Measurements from ENCODE around the gene TAGLN.

TAGLN gene

DNA sequence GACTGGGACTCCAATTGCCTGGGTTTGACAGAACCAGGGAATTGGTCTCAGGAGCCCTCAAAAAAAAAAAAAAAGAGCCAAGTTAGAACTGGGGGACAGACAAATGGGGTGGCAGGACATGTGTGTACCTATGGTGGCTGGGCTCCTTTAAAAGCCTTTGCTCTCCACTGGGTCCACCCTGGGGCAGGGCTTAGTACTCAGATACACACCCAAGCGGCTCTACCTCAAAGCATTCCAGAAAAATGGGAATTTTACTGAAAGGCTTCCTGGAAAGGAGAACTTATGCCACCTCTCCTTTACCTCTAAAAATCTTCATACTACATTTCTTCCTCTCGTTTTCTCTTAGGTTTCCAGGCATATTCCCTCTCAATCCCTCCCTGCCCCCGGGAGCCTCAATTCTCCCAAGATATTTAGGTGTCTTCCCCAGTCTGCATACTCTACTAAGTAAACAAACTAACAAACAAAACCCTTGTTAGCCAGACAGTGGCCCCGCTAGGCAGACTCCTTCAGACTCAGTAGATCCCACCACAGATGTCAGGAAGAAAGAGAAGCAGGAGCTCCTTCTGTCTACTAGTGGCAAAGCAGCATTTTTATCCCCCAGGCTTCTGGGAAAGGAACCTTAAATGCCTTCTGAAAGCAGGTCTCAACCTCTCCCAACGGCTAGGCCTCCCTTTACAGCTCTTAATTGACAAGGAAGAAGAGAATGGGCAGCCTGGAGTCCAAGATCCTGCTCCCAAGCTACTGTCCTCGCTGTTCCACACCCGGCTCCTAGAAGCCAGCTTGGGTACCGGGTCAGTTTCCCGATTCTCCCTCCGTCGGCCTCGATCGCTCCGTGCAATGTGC, 32.0 kb downstream of the TAGLN start:
- Histone ChIP-seq H3K27ac (ENCODE audit: low read depth, low read length) (peak overlapping the region; percentile 95), H3K27me3 (ENCODE audit: control insufficient read depth in 1 of 2, insufficient read depth in 2 of 2, low read length in 2 of 2) (no peaks in the 10 kb centered on the region), H3K36me3 (ENCODE audit: control insufficient read depth in 1 of 2, insufficient read depth in 2 of 2, low read length in 2 of 2) (peaks cover 18 to 40% of the 10 kb centered on the region in 2 donors), H3K4me1 (ENCODE audit: control insufficient read depth in 1 of 2, insufficient read depth in 2 of 2, low read length in 2 of 2) (peaks cover 25 to 27% of the 10 kb centered on the region in 2 donors), H3K9ac (ENCODE audit: low read depth in 1 of 2, low read length in 2 of 2) (peak overlapping the region; percentile 84 to 93), H3K9me3 (ENCODE audit: control insufficient read depth in 1 of 2, low read length in 2 of 2) (no peaks in the 10 kb centered on the region), H3K4me3 (ENCODE audit: low read depth in 1 of 2, low read length in 2 of 2) (peak overlapping the region; percentile 93 to 94)

DNA sequence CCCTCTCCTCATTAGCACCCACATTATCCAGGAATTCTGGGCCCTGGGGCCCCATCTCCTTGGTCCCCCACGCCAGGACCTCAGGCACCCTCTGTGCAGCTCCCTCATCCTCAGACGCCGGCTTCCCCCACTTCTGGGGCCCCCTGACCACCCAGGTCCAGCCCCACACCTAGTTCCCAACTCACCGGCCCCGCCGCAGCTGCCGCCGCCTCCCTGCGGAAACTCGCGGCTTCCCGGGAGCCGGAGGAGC, 32.6 kb downstream of the TAGLN start, which contains the start of gene PCSK7:
Gene PCSK7 (minus strand): TSS at position 232 of the 250 bp plus-strand sequence. CDS start 2,229 bp downstream, outside the sequence.
- Histone ChIP-seq H3K4me3 (ENCODE audit: low read depth in 1 of 2, low read length in 2 of 2) (peak within 1 kb of the TSS; percentile 93 to 94), H3K27ac (ENCODE audit: low read depth, low read length) (peak within 1 kb of the TSS; percentile 95), H3K36me3 (ENCODE audit: control insufficient read depth in 1 of 2, insufficient read depth in 2 of 2, low read length in 2 of 2) (peaks cover 18 to 38% of the 10 kb centered on the region in 2 donors), H3K9ac (ENCODE audit: low read depth in 1 of 2, low read length in 2 of 2) (peak within 1 kb of the TSS; percentile 84 to 93), H3K27me3 (ENCODE audit: control insufficient read depth in 1 of 2, insufficient read depth in 2 of 2, low read length in 2 of 2) (no peaks in the 10 kb centered on the region), H3K4me1 (ENCODE audit: control insufficient read depth in 1 of 2, insufficient read depth in 2 of 2, low read length in 2 of 2) (peaks cover 25 to 26% of the 10 kb centered on the region in 2 donors), H3K9me3 (ENCODE audit: control insufficient read depth in 1 of 2, low read length in 2 of 2) (no peaks in the 10 kb centered on the region)

DNA sequence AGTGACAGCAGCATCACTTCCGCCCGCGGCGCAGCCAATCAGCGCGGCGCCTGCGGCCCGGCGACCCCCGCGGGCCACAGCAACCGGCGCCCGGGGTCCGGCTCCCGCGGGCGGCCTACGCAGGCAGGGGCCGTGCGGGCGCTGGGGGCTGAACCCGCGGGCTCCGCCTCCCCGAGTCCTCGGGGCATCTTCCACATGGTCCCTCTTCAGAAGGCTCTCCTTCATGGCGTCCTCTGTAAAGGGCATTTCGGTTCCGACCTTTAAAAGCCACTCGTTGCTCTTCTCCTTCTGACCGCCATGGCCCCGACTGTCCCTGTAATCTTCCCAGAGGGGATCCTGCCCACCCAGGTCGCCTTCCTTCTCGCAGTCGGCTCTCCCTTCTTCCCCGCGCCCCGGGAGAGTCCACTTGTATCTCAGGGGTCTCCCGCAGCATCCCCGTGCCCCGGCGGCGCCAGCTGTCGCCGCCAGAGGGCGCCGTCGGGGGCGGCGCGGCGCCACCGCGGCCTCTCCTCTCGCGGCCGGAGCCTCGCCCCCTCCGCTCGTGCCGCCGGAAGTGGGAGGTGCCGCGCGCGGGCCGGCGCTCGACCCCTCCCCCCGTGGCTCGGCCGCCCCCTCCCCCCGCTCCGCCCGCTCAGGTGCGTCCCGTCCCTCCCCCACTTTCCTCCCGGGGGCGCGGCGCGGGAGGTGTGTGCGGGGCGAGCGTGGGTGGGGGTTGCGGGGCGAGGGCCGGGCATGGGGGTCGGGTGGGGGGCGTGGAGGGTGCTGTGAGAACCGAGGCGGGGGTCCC, 33.1 kb downstream of the TAGLN start, which contains the start of gene RNF214:
Gene RNF214 (plus strand): TSS at position 580 of the 787 bp plus-strand sequence. CDS start 1,602 bp downstream, outside the sequence.
- peak within 1 kb of the TSS; percentile 93 to 94 for H3K4me3 ChIP-seq (ENCODE audit: low read depth in 1 of 2, low read length in 2 of 2)
- H3K36me3 ChIP-seq (ENCODE audit: control insufficient read depth in 1 of 2, insufficient read depth in 2 of 2, low read length in 2 of 2) = peaks cover 18 to 34% of the 10 kb centered on the region in 2 donors
- H3K9me3 ChIP-seq (ENCODE audit: control insufficient read depth in 1 of 2, low read length in 2 of 2) = no peaks in the 10 kb centered on the region
- H3K27me3 ChIP-seq (ENCODE audit: control insufficient read depth in 1 of 2, insufficient read depth in 2 of 2, low read length in 2 of 2) = no peaks in the 10 kb centered on the region
- H3K4me1 ChIP-seq (ENCODE audit: control insufficient read depth in 1 of 2, insufficient read depth in 2 of 2, low read length in 2 of 2) = peaks cover 25 to 26% of the 10 kb centered on the region in 2 donors
- peak within 1 kb of the TSS; percentile 95 for H3K27ac ChIP-seq (ENCODE audit: low read depth, low read length)
- peak within 1 kb of the TSS; percentile 84 to 93 for H3K9ac ChIP-seq (ENCODE audit: low read depth in 1 of 2, low read length in 2 of 2)

DNA sequence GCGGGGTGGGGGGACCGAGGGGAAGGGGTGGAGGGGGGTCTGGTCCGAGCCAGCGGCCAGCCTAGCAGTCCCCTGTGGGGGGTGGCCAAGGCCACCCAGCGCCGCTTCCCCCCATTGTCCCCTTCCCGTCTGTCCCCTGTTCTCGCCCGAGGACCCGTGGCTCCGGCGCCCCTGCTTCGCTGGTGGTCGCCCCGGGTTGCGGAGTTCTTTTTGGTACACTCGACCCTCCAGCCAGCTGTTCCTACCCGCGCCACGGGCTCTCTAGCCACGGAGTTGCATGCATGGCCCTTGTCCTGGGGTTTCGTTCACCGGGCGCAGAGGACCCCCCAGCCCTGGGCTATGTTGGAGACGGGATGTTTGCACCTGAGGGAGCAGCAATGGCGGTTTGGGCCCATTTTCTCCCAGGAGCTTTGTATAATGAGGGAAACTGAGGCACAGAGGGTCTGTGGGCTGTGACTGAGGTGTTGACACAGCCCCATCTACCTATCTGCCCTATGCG, 33.8 kb downstream of the TAGLN start:
- Histone ChIP-seq H3K4me1 (ENCODE audit: control insufficient read depth in 1 of 2, insufficient read depth in 2 of 2, low read length in 2 of 2) (peaks cover 25 to 26% of the 10 kb centered on the region in 2 donors), H3K36me3 (ENCODE audit: control insufficient read depth in 1 of 2, insufficient read depth in 2 of 2, low read length in 2 of 2) (peaks cover 14 to 27% of the 10 kb centered on the region in 2 donors), H3K9ac (ENCODE audit: low read depth in 1 of 2, low read length in 2 of 2) (peak overlapping the region; percentile 68 to 71), H3K4me3 (ENCODE audit: low read depth in 1 of 2, low read length in 2 of 2) (peak overlapping the region; percentile 80 to 82), H3K27me3 (ENCODE audit: control insufficient read depth in 1 of 2, insufficient read depth in 2 of 2, low read length in 2 of 2) (no peaks in the 10 kb centered on the region), H3K9me3 (ENCODE audit: control insufficient read depth in 1 of 2, low read length in 2 of 2) (no peaks in the 10 kb centered on the region), H3K27ac (ENCODE audit: low read depth, low read length) (peak overlapping the region; percentile 48)

DNA sequence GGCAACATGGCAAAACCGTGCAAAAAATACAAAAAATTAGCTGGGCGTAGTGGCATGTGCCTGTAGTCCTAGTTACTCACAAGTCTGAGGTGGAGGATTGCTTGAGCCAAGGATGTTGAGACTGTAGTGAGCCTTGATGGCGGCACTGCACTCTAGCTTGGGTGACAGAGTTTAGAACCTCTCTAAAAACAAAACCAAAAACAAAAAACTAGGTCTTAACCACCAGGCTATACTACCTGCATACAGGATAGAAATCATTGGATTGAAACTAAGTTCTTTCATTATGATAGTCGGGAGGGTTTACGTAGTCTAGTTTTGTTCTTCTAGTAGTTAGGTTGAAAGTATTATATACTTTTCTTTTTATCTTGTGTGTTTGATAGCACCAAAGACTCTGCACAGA, 39.1 kb downstream of the TAGLN start:
- H3K27me3 ChIP-seq (ENCODE audit: control insufficient read depth in 1 of 2, insufficient read depth in 2 of 2, low read length in 2 of 2) = no peaks in the 10 kb centered on the region
- H3K4me3 ChIP-seq (ENCODE audit: low read depth in 1 of 2, low read length in 2 of 2) = no peak overlapping the region
- H3K4me1 ChIP-seq (ENCODE audit: control insufficient read depth in 1 of 2, insufficient read depth in 2 of 2, low read length in 2 of 2) = peaks cover 3 to 5% of the 10 kb centered on the region in 2 donors
- no peak overlapping the region for H3K9ac ChIP-seq (ENCODE audit: low read depth in 1 of 2, low read length in 2 of 2)
- H3K27ac ChIP-seq (ENCODE audit: low read depth, low read length) = no peak overlapping the region
- H3K36me3 ChIP-seq (ENCODE audit: control insufficient read depth in 1 of 2, insufficient read depth in 2 of 2, low read length in 2 of 2) = peaks cover 12 to 20% of the 10 kb centered on the region in 2 donors
- no peaks in the 10 kb centered on the region for H3K9me3 ChIP-seq (ENCODE audit: control insufficient read depth in 1 of 2, low read length in 2 of 2)

DNA sequence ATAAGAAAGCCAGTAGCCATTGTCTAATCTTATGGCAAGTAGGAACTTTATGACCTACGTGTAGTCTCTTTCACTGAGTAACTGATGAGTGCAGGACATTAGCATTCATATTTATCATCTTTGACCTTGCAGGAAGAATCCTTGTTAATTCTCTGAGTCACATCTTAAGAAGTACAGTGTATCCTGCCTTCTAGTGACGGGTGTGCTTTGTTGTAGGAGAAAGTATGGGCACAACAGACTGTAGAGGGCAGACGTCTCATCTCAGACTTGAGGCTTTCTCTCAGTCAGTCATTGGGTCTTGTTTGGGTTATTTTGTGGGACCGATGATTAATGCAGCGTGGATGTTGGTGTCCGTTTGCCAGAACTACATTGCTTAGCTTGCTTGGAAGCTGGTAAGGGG, 40.1 kb downstream of the TAGLN start:
- no peaks in the 10 kb centered on the region for H3K4me1 ChIP-seq (ENCODE audit: control insufficient read depth in 1 of 2, insufficient read depth in 2 of 2, low read length in 2 of 2)
- H3K9ac ChIP-seq (ENCODE audit: low read depth in 1 of 2, low read length in 2 of 2) = no peak overlapping the region
- H3K9me3 ChIP-seq (ENCODE audit: control insufficient read depth in 1 of 2, low read length in 2 of 2) = no peaks in the 10 kb centered on the region
- no peaks in the 10 kb centered on the region for H3K27me3 ChIP-seq (ENCODE audit: control insufficient read depth in 1 of 2, insufficient read depth in 2 of 2, low read length in 2 of 2)
- H3K36me3 ChIP-seq (ENCODE audit: control insufficient read depth in 1 of 2, insufficient read depth in 2 of 2, low read length in 2 of 2) = peaks cover 12 to 27% of the 10 kb centered on the region in 2 donors
- H3K27ac ChIP-seq (ENCODE audit: low read depth, low read length) = no peak overlapping the region
- no peak overlapping the region for H3K4me3 ChIP-seq (ENCODE audit: low read depth in 1 of 2, low read length in 2 of 2)

DNA sequence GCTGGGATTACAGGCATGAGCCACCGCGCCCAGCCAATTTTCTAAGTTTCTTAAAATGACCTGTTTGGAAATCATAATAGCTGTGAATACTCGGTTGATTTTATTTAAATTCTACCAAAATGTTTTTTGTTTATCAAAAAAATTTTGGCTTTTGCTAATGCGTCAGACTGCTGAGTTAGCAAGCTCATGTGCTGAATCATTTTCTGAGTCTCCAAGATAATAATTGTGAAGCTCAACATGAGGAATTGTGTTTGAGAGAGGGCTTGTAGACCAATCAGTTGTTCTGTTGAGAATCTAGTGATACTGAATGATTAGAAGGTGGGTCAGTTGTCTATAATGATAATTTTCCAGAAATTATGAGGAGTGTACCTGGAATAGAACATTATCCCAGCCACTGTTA, 49.2 kb downstream of the TAGLN start:
- Histone ChIP-seq H3K9me3 (ENCODE audit: control insufficient read depth in 1 of 2, low read length in 2 of 2) (no peaks in the 10 kb centered on the region), H3K27ac (ENCODE audit: low read depth, low read length) (no peak overlapping the region), H3K9ac (ENCODE audit: low read depth in 1 of 2, low read length in 2 of 2) (no peak overlapping the region), H3K4me3 (ENCODE audit: low read depth in 1 of 2, low read length in 2 of 2) (no peak overlapping the region), H3K27me3 (ENCODE audit: control insufficient read depth in 1 of 2, insufficient read depth in 2 of 2, low read length in 2 of 2) (no peaks in the 10 kb centered on the region), H3K4me1 (ENCODE audit: control insufficient read depth in 1 of 2, insufficient read depth in 2 of 2, low read length in 2 of 2) (no peaks in the 10 kb centered on the region), H3K36me3 (ENCODE audit: control insufficient read depth in 1 of 2, insufficient read depth in 2 of 2, low read length in 2 of 2) (peaks cover 10 to 49% of the 10 kb centered on the region in 2 donors)

DNA sequence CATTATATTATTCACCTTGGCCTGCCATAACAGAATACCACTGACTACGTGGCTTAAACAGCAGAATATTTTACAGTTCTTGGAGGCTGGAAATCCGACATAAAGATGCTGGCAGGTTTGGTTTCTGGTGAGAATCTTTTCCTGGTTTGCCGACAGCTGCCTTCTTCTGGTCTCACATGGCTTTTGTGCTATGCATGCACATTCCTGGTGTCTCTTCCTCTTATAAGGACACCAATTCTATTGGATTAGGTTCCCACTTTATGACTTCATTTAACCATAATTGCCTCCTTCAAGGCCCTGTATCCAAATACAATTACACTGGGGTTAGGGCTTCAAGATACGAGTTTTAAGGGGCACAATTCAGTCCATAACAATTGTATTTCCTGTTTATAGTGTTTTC, 50.4 kb downstream of the TAGLN start:
- H3K4me3 ChIP-seq (ENCODE audit: low read depth in 1 of 2, low read length in 2 of 2) = no peak overlapping the region
- H3K4me1 ChIP-seq (ENCODE audit: control insufficient read depth in 1 of 2, insufficient read depth in 2 of 2, low read length in 2 of 2) = no peaks in the 10 kb centered on the region
- H3K27ac ChIP-seq (ENCODE audit: low read depth, low read length) = no peak overlapping the region
- H3K9me3 ChIP-seq (ENCODE audit: control insufficient read depth in 1 of 2, low read length in 2 of 2) = no peaks in the 10 kb centered on the region
- no peaks in the 10 kb centered on the region for H3K27me3 ChIP-seq (ENCODE audit: control insufficient read depth in 1 of 2, insufficient read depth in 2 of 2, low read length in 2 of 2)
- peaks cover 10 to 41% of the 10 kb centered on the region in 2 donors for H3K36me3 ChIP-seq (ENCODE audit: control insufficient read depth in 1 of 2, insufficient read depth in 2 of 2, low read length in 2 of 2)
- H3K9ac ChIP-seq (ENCODE audit: low read depth in 1 of 2, low read length in 2 of 2) = no peak overlapping the region

DNA sequence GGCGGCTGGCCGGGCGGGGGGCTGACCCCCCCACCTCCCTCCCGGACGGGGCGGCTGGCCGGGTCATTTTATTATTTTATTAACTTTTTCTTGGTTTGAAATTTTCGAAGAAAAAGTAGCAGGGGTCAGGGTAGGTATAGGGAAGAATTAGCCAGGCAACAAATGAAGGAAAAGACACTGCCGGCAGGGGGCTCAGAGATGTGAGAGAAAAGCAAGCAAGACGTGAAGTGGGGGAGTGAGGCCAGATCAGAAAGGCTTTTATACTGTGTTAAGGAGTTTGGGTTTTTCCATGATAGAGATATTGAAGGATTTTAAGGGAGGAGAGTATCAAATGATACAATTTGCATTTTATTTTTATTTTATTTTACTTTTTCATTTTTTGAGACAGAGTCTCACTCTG, 52.3 kb downstream of the TAGLN start:
- H3K36me3 ChIP-seq (ENCODE audit: control insufficient read depth in 1 of 2, insufficient read depth in 2 of 2, low read length in 2 of 2) = peaks cover 7 to 36% of the 10 kb centered on the region in 2 donors
- H3K4me1 ChIP-seq (ENCODE audit: control insufficient read depth in 1 of 2, insufficient read depth in 2 of 2, low read length in 2 of 2) = no peaks in the 10 kb centered on the region
- no peak overlapping the region for H3K27ac ChIP-seq (ENCODE audit: low read depth, low read length)
- no peak overlapping the region for H3K4me3 ChIP-seq (ENCODE audit: low read depth in 1 of 2, low read length in 2 of 2)
- H3K9ac ChIP-seq (ENCODE audit: low read depth in 1 of 2, low read length in 2 of 2) = no peak overlapping the region
- H3K9me3 ChIP-seq (ENCODE audit: control insufficient read depth in 1 of 2, low read length in 2 of 2) = no peaks in the 10 kb centered on the region
- no peaks in the 10 kb centered on the region for H3K27me3 ChIP-seq (ENCODE audit: control insufficient read depth in 1 of 2, insufficient read depth in 2 of 2, low read length in 2 of 2)

DNA sequence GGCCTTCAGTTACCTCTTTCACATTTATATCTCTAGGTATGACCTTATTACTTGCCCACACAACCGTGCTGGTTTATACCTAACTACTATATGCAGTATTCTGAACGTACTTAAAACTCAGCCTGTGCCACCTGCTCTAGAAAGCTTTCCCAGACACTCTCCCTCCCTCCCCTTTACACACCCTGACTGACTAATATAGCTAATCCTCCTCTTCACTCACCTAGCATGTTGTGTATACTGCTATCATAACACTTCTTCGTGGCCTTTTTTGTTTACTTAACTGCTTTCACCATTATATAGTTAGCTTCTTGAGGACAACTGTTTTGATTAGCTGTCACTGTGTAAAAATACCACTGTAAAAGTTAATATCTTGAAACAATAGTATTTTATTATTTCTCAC, 56.8 kb downstream of the TAGLN start:
- Histone ChIP-seq H3K27me3 (ENCODE audit: control insufficient read depth in 1 of 2, insufficient read depth in 2 of 2, low read length in 2 of 2) (no peaks in the 10 kb centered on the region), H3K9ac (ENCODE audit: low read depth in 1 of 2, low read length in 2 of 2) (no peak overlapping the region), H3K36me3 (ENCODE audit: control insufficient read depth in 1 of 2, insufficient read depth in 2 of 2, low read length in 2 of 2) (peaks cover 3 to 22% of the 10 kb centered on the region in 2 donors), H3K4me1 (ENCODE audit: control insufficient read depth in 1 of 2, insufficient read depth in 2 of 2, low read length in 2 of 2) (no peaks in the 10 kb centered on the region), H3K9me3 (ENCODE audit: control insufficient read depth in 1 of 2, low read length in 2 of 2) (no peaks in the 10 kb centered on the region), H3K27ac (ENCODE audit: low read depth, low read length) (no peak overlapping the region), H3K4me3 (ENCODE audit: low read depth in 1 of 2, low read length in 2 of 2) (no peak overlapping the region)
